Stimulated activated CD8-positive, alpha-beta memory T cell treated with anti-CD3 and anti-CD28 coated beads, Interleukin-12 subunit alpha, Interleukin-12 subunit beta, amount 100 ng/mL, for 24 hours (primary cell): ENCODE results near the gene SRCAP.
A peak's percentile ranks its signal among the peaks of the same experiment; 100 is the strongest.
"Not testable (repeated sequence)": the region's sequence is repeated elsewhere in the genome, so short reads cannot be mapped to it uniquely, and the experiment has no call there.

Experiments
- DNase-seq: peaks from one replicate; pipeline ENCODE4 v3.0.0-alpha.2; 2020; ENCODE audit errors: extremely low read depth

The SRCAP gene

GRCh38 chr16:30664616-30665109, 34.3 kb upstream of the SRCAP start:
- DNase-seq: no peak

GRCh38 chr16:30665155-30665829, 33.7 kb upstream of the SRCAP start:
- DNase-seq: no peak

DNA sequence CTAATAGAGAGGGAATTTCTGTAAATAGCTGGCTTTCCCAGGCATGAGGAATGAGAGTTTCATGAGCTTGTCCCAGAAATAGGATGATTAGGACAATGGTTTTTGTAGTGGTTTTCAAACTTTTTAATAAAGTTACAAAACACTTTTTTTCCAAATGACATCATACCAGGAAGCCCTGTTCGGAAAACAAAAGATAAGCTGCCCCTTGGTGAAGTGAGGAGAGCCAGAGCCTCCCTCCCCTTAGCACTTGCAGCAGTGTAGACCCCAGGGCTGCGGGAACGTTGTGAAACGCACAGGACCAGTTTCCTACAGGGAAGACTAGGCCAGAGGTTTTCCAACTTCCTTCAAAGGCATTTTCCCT, 33.2 kb upstream of the SRCAP start:
- no peak for DNase-seq

GRCh38 chr16:30666681-30667080, 32.3 kb upstream of the SRCAP start:
- no peak for DNase-seq

- no peak for DNase-seq
These were observed 31.5 kb upstream of the SRCAP start for GRCh38 chr16:30667361-30667905.

- no peak for DNase-seq
These were observed 30.6 kb upstream of the SRCAP start for GRCh38 chr16:30668393-30668792.

DNA sequence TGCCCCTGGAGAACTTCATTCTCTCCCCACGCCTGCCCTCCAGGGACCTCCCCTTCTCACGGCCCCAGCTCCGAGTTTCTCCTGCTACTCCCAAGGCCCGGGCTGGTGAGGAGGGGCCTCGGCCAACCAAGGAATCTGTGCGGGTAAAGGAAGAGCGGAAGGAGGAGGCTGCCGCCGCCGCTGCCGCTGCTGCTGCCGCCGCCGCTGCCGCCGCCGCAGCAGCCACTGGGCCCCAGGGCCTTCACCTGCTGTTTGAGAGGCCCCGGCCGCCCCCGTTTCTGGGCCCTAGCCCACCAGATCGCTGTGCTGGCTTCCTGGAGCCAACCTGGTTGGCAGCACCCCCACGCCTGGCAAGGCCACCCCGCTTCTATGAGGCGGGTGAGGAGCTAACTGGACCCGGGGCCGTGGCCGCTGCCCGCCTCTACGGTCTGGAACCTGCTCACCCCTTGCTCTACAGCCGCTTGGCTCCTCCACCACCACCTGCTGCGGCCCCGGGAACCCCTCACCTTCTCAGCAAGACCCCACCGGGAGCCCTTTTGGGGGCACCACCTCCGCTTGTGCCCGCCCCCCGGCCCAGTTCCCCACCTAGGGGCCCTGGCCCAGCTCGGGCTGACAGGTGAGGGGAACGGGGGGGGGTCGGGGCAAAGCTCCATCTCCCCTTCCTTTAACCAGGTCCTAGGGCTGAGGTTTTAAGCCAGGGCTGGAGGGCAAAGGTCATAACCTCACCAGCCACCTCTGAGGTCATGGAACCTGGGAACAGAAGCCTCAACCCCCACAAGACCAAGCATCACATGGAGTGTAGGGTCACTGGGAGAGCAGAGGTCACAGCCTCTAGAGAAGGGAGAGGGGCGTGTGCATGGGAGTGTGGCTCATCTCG, 29.7 kb upstream of the SRCAP start:
- no peak for DNase-seq

DNA sequence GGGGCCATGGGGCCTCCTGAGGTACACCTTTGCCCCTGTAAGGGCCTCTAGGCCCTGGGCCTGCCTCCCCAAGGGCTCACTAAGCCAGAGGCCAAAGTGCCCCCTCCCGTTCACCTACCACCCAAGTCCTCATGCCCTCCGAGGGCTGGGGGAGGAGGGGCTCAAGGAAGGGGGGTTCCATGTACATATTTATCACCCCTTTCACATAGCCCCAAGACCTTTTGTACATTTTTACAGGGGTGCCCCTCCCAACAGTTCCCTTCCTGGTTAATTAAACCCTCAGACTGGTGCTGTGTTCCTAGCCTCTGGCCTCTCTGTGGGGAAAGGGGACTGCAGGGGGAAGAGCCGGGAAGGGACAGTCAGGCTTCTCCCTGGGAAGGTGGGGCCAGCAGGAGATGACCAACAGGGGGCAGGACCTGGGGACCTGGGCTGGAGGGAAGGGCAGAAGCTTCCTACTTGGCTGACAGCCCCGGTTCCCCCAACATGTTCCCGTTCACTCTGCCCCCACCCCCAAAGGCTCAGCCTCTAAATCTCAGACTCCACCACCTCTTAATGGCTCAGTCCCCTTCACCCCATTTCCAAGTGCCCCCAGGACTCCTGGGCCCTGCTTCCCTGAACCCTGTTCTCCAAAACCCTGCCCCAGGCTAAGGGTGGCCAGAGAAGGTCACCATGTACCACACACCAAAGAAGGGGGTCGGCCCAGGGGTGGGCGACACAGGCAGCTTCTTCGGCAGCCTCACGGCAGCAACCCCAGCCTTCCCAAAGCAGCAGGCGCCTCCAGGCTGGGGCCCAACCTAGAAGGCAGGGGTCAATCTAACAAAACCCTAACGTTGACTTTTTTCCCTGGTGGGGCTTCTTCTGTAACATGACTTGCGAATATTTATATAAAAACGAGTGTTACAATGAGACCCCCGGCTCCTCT, 28.8 kb upstream of the SRCAP start:
- DNase-seq: no peak

DNA sequence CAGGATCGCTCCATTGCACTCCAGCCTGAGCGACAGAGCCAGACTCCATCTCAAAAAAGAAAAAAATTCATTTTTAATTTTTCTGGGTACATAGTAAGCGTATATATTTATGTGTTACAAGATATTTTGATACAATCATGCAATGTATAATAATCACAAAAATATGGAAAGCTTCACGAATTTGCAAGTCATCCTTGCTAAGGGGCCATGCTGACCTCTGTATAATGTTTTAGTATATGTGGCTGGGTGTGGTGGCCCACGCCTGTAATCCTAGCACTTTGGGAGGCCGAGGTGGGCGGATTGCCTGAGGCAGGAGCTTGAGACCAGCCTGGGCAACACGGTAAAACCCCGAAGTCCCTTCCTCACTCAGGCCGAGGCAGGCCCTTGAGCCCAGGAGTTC, 23.8 kb upstream of the SRCAP start:
- DNase-seq: no peak

- no peak for DNase-seq
These were observed 20.9 kb upstream of the SRCAP start for GRCh38 chr16:30677931-30678585.

DNA sequence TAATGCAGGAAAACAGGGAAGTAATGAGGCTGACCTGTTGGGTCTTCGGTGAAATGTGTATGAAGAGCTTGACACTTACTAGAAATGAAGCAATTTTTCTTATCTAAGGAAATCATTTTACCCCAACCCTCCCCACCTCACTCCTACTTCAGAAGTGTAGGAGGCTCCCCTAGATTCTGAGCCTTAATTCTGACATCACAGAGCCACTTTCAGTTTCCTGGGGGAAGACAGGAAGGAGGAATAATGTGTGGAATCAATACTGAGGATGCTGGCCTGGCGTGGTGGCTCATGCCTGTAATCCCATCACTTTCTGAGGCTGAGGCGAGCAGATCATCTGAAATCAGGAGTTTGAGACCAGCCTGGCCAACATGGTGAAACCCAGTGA, 20.4 kb upstream of the SRCAP start:
- DNase-seq: no peak

DNA sequence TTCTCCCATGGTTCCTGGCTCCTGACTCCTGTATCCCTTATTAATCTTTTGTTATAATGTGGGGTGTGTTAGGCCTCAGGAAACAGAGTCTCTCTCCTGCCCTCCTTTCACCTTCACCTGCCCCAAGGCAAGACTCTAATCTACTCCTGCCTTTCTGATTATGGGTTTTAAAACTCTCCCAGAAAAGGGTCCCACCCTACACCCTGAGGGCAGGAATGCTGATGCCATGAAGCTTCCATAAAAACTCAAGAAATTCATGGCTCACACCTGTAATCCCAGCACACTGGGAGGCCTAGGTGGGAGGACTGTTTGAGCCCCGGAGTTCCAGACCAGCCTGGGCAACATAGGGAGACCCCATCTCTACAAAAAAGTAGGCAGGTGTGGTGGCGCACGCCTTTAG, 18.6 kb upstream of the SRCAP start:
- DNase-seq: no peak

DNA sequence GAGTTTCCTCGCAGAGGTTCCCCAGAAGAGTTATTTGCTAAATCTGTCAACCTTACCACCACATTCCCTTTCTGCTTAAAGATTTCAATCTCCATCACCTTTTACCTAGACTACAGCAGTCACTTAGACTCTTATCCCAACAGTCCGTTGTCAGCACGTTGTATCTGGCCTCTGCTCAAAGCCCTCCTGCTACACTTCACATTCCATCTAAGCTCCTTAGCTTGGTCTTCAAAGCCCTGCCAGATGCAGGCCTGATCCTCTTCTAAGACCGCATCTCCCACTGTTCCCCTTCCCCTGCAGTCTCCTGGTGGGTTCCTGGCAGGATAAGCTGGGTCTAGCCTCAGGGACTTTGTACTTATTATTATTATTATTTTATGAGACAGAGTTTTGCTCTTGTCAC, 10.3 kb upstream of the SRCAP start:
- no peak for DNase-seq

DNA sequence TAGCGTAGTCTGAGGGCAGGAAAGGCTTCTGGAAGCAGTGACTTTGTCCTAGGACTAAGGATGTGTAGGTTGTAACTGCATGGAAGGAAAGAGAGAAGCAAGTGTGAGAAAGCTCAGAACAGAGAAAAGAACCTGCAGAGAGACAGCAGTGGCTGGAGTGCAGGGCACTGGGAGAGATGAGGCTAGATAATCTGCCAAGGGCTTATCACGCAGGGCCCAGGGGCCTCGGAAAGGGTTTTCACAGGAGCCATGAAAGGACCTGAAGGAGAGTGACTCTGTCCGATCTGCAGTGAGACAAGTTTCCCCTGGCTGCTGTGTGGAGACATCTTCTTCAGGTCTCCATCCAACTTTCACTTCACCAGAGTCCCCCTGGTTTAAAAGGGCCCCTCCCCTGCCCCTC, 7.1 kb upstream of the SRCAP start:
- DNase-seq: no peak

DNA sequence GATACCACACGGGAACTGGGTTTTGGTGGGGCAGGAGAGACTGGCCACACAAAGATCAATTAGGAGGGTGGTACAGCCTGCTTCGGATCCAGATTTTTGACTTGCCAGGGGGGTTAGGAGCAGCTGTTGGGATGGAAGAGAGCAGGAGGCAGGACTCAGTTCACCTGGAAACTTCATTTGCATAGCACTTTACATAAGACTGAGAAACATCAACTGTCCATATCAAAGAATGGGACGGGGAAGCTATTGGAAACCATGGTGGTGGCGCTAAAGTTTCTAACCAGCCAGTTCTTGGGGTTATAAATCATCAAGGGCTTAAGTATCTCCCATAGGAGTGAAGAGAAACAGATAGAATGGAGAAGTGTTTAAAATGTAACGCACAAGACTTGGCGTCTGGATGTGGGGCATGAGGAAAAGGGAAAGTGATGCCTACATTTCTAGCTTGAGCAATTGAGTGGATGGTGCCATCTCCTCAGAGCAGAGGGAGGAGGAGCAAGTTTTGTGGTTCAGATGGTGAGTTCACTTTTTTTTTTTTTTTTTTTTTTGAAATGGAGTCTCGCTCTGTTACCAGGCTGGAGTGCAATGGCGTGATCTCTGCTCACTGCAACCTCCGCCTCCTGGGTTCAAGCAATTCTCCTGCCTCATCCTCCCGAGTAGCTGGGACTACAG, 6.4 kb upstream of the SRCAP start:
- no peak for DNase-seq

GRCh38 chr16:30694926-30695693, 3.9 kb upstream of the SRCAP start:
- no peak for DNase-seq

GRCh38 chr16:30696646-30697045, 2.3 kb upstream of the SRCAP start:
- DNase-seq: not testable (repeated sequence)

DNA sequence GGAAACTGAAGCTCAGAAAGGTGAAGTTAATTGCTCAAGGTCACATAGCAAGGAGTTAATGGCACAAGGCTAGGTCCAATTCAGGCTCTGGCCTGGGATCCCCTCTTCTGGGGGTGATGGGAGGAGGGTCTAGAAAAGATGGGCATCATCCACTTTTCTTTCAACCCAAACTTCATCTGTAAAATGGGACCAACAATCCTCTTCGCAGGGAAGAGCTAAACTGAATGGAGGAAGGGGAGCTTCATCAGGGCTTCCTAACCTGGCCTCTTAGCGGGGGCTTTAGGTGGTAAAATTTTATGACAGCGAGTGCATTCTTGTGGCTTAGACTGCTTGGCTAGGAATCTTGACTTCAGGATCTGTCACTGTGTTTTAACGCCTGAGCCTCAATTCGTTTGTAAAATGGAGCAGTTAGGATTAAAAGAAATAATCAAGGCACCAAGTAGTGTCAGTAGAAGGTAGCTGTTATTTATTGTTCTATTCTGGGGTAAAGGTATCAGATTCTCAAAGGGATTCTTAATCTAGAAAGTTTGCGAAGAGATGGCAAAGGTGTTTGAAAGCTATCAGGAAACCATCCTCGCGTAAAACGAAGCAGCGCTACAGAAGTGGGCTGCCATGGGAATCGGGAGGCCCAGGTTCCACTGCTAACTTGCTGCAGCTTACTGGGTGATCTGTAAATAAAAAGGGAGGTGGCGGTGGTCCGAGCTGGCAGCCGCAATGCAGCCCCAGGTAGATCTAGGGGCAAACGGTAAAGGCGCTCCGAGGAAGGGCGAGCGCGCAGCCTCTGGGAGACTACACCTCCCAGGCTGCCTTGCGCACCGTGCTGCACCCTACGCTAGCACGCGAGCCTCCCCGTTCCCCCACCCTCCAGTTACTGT, 1.5 kb upstream of the SRCAP start:
- DNase-seq: peak; percentile 98
